ENCODE measurements around the gene STAM2.
A peak's percentile ranks its signal among the peaks of the same experiment; 100 is the strongest.
"Not testable (repeated sequence)": the region's sequence is repeated elsewhere in the genome, so short reads cannot be mapped to it uniquely, and the experiment has no call there.

The STAM2 gene

DNA sequence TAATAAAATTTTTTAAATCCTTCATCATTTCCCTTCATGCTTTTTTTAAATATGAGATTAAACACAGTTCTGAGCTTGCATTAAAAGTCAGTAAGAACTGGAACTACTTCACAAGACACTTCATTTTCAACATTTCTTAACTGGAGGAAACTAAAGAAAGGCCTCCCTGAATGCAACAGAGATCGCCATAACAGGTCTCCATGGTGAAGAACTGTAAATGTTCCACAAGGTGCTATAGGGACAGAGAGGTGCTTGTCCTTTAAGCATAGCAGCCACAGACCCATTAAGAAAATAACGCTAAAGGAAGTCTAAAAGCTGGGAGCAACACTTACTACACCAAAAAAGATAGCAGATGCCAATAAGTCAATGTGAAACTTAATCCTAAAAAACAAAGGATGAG, 8.5 kb downstream of the STAM2 start:
- TF ChIP-seq, protein P1, sequence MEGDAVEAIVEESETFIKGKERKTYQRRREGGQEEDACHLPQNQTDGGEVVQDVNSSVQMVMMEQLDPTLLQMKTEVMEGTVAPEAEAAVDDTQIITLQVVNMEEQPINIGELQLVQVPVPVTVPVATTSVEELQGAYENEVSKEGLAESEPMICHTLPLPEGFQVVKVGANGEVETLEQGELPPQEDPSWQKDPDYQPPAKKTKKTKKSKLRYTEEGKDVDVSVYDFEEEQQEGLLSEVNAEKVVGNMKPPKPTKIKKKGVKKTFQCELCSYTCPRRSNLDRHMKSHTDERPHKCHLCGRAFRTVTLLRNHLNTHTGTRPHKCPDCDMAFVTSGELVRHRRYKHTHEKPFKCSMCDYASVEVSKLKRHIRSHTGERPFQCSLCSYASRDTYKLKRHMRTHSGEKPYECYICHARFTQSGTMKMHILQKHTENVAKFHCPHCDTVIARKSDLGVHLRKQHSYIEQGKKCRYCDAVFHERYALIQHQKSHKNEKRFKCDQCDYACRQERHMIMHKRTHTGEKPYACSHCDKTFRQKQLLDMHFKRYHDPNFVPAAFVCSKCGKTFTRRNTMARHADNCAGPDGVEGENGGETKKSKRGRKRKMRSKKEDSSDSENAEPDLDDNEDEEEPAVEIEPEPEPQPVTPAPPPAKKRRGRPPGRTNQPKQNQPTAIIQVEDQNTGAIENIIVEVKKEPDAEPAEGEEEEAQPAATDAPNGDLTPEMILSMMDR (IDR thresholded peaks at IDR 0.05; ENCODE audit: low read depth, low read length, missing control alignments): no peak
- H3K4me3 ChIP-seq (ENCODE audit: low read depth, low read length): peak overlapping the region; percentile 24; the same call in 1 of the 2 replicates
- DNase-seq (ENCODE audit: low read depth): no peak

DNA sequence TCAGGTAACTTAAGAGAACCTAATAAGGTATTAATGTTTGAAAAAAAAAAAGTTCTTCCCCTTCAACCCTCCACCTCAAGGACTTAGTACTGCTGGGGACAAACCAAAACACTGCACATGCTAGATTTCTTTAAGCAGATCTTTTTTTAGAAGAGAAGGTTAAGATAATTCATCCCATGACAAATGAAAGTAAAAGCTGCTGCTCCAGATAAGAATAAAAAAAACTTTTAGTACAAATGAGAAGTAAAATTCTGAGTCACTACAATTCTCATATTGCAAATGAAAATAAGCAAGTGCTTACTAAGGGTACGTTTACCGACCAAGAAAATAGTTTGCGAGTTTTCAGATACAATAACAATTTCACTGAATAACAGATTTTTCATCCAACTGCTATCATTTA, 8.9 kb downstream of the STAM2 start:
- H3K4me3 ChIP-seq (ENCODE audit: low read depth, low read length): no peak overlapping the region; the same call in 1 of the 2 replicates
- peak; percentile 47 for DNase-seq (ENCODE audit: low read depth)
- TF ChIP-seq, protein P1 (IDR thresholded peaks at IDR 0.05; ENCODE audit: low read depth, low read length, missing control alignments): no peak

DNA sequence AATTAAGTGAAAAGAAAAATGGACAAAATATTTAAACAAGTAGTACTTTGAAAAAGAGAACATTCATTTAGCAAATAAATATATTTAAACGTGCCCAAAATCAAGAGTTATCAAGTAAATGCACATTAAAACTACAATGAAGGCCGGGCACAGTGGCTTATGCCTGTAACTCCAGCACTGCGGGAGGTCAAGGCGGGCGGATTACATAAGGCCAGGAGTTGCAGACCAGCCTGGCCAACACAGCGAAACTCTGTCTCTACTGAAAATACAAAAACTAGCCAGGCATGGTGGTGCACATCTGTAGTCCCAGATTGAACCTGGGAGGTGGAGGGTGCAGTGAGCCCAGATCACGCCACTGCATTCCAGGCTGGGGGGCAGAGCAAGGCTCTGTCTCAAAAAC, 9.8 kb downstream of the STAM2 start:
- no peak overlapping the region for H3K4me3 ChIP-seq (ENCODE audit: low read depth, low read length)
- TF ChIP-seq, protein P1 (IDR thresholded peaks at IDR 0.05; ENCODE audit: low read depth, low read length, missing control alignments): no peak
- DNase-seq (ENCODE audit: low read depth): no peak

DNA sequence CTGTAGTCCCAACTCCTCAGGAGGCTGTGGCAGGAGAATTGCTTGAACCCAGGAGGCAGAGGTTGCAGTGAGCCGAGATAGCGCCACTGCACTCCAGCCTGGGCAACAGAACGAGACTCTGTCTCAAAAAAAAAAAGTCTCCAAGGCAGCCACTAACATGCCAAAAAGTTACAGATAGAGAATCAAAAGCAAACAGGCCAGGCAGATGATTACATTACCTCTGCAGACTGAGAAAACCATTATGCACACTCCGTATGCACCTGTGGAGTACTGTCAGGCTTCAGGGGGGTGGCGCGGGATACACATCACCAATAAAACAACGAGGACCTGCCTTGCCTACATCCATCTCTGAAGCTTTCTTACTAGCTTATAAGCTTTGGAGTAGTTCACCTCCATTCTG, 10.3 kb downstream of the STAM2 start:
- TF ChIP-seq, protein P1 (IDR thresholded peaks at IDR 0.05; ENCODE audit: low read depth, low read length, missing control alignments): no peak
- no peak overlapping the region for H3K4me3 ChIP-seq (ENCODE audit: low read depth, low read length)
- DNase-seq (ENCODE audit: low read depth): no peak

DNA sequence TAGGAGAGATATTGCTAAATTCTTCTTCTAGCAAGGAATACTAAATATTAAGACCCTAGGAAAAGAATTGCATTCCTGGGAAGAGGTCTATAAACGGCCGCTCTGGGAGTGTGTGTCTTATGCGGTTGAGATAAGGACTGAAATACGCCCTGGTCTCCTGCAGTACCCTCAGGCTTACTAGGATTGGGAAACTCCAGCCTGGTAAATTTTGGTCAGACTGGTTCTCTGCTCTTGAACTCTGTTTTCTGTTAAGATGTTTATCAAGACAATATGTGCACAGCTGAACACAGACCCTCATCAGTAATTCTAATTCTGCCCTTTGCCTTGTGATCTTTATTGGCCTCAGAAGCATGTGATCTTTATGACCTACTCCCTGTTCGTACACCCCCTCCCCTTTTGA, 11.9 kb downstream of the STAM2 start:
- not testable (repeated sequence) for DNase-seq (ENCODE audit: low read depth); H3K4me3 ChIP-seq (ENCODE audit: low read depth, low read length)

DNA sequence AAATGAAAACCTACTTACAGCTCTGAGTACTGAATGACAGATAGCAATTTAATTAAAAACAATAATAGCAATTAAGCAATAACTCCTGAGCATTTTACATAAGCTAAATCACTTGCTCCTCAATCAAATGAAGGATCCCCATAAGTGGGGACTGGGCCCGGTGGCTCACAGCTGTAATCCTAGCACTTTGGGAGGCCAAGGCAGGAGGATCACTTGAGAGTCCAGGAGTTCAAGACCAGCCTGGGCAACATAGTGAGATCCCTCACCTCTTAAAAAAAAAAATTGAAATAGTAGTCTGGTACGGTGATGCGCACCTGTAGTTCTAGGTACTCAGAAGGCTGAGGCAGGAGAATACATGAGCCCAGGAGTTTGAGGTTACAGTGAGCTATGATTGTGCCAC, 13.4 kb downstream of the STAM2 start:
- TF ChIP-seq, protein P1 (IDR thresholded peaks at IDR 0.05; ENCODE audit: low read depth, low read length, missing control alignments): no peak
- DNase-seq (ENCODE audit: low read depth): no peak
- H3K4me3 ChIP-seq (ENCODE audit: low read depth, low read length): no peak overlapping the region

DNA sequence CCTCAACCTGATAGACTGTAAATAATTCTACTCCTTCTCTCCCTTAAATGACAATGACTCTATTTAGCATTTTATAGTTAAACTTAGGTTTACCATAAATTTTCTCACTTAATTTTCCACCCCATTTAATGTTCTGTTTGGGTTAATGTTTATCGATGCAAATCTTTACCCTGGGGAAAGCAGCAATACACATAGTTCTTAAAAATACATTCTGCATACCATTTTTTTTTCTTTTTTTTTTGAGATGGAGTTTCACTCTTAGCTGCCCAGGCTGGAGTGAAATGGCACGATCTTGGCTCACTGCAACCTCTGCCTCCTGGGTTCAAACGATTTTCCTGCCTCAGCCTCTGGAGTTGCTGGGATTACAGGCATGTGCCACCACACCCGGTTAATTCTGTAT, 14.0 kb downstream of the STAM2 start:
- TF ChIP-seq, protein P1 (IDR thresholded peaks at IDR 0.05; ENCODE audit: low read depth, low read length, missing control alignments): no peak
- no peak overlapping the region for H3K4me3 ChIP-seq (ENCODE audit: low read depth, low read length)
- no peak for DNase-seq (ENCODE audit: low read depth)

DNA sequence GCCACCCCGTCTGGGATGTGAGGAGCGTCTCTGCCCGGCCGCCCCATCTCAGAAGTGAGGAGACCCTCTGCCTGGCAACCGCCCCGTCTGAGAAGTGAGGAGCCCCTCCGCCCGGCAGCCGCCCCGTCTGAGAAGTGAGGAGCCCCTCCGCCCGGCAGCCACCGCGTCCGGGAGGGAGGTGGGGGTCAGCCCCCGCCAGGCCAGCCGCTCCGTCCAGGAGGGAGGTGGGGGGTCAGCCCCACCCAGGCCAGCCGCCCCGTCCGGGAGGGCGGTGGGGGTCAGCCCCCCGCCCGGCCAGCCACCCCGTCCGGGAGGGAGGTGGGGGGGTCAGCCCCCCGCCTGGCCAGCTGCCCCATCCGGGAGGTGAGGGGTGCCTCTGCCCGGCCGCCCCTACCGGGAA, 15.2 kb downstream of the STAM2 start:
- DNase-seq (ENCODE audit: low read depth); H3K4me3 ChIP-seq (ENCODE audit: low read depth, low read length): not testable (repeated sequence)
